Thymus (tissue), 11 donors: ENCODE measurements around the gene SMARCA4. TPM values are rescaled to one million over a fixed set of nuclear protein-coding genes. Genes with fewer than 3 reads are reported as not detected.
"Not testable (repeated sequence)": the region's sequence is repeated elsewhere in the genome, so short reads cannot be mapped to it uniquely, and the experiment has no call there.

Experiments used
- DNase-seq, 9 donors: peaks; one replicate each; pipeline ENCODE4 v3.0.0-alpha.2; 2013; ENCODE audit warnings: low spot score in 9 of 9, low read depth in 6 of 9, missing footprints in 1 of 9
- H3K27ac ChIP-seq, 2 donors: one replicate each; pipeline ENCODE4 v1.5.1; 2013; ENCODE audit warnings: control low read depth in 1 of 2, low read depth in 1 of 2, low read length in 1 of 2, mild to moderate bottlenecking in 1 of 2, moderate library complexity in 1 of 2
- H3K27me3 ChIP-seq, 2 donors: one replicate each; pipeline ENCODE4 v1.5.1; 2013; ENCODE audit warnings: low read length in 1 of 2; ENCODE audit not compliant: control insufficient read depth in 2 of 2, insufficient read depth in 1 of 2
- H3K36me3 ChIP-seq, 2 donors: one replicate each; pipeline ENCODE4 v1.5.1; 2013; ENCODE audit warnings: low read length in 1 of 2, mild to moderate bottlenecking in 1 of 2, moderate library complexity in 1 of 2; ENCODE audit not compliant: control insufficient read depth in 2 of 2, insufficient read depth in 2 of 2
- H3K4me1 ChIP-seq, 2 donors: one replicate each; pipeline ENCODE4 v1.5.1; 2013; ENCODE audit warnings: low read length in 2 of 2; ENCODE audit not compliant: control insufficient read depth in 2 of 2, insufficient read depth in 2 of 2
- H3K4me3 ChIP-seq, 2 donors: one replicate each; pipeline ENCODE4 v1.5.1; 2013; ENCODE audit warnings: low read length in 2 of 2, control low read depth in 1 of 2, mild to moderate bottlenecking in 1 of 2
- H3K9me3 ChIP-seq, 2 donors: one replicate each; pipeline ENCODE4 v1.5.1; 2013; ENCODE audit warnings: low read length in 1 of 2, mild to moderate bottlenecking in 1 of 2; ENCODE audit not compliant: control insufficient read depth in 2 of 2, insufficient read depth in 1 of 2
- WGBS: extraction: QIAGEN DNeasy Blood & Tissue Kit; methylation state at CpG from one replicate; pipeline ENCODE4 v1.1.7; 2013; 5-methylcytosine and 5-hydroxymethylcytosine counted together
- polyA plus RNA-seq: library from polyadenylated mRNA; stranded (reverse); fragments of 200-250 nt; gene quantifications from one replicate; pipeline ENCODE4 v1.2.3, GENCODE V29; 2013
- total RNA-seq: library from RNA; stranded (reverse); fragments of 120-200 nt; gene quantifications from one replicate; pipeline ENCODE4 v1.2.4, GENCODE V29; 2013
- donor health status: healthy.

Gene SMARCA4
- total and polyA plus RNA-seq, 2 donors = 76.6 to 88.0 TPM

DNA sequence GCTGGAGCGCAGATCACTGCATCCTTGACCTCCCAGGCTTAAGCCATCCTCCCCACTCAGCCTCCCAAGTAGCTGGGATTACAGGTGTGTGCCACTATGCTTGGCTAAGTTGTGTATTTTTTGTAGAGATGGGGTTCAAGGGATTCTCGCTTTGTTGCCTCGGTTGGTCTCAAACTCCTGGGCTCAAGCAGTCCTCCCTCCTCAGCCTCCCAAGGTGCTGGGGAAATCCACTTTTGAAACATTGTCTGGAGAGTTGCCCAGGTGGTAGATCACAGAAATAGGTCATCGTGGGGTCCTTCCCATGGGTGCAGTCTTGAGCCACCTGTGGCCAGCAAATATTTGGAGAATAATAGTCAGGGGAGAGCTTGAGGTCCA is 133.7 kb downstream of the SMARCA4 start:
- Histone ChIP-seq H3K27me3 (no peaks in the 10 kb centered on the region), H3K4me3 (no peak overlapping the region), H3K9me3 (peaks cover 0 to 6% of the 10 kb centered on the region in 2 donors), H3K36me3 (peaks cover 5 to 34% of the 10 kb centered on the region in 2 donors), H3K27ac (peak overlapping the region; percentile 64 to 84), H3K4me1 (peaks cover 9 to 51% of the 10 kb centered on the region in 2 donors)
- no peak for DNase-seq
- WGBS = 94% methylated on average over 4 of the region's 4 CpGs

- H3K4me3 ChIP-seq = no peak overlapping the region
- WGBS = 86% methylated on average over 10 of the region's 10 CpGs
- H3K27me3 ChIP-seq = no peaks in the 10 kb centered on the region
- peaks cover 4 to 37% of the 10 kb centered on the region in 2 donors for H3K4me1 ChIP-seq
- peak overlapping the region; percentile 64 to 93 for H3K27ac ChIP-seq
- H3K9me3 ChIP-seq = peaks cover 0 to 6% of the 10 kb centered on the region in 2 donors
- peak in 1 of 9 donors; percentile 34 for DNase-seq
- peaks cover 5 to 49% of the 10 kb centered on the region in 2 donors for H3K36me3 ChIP-seq
Measured at GRCh38 chr19:11096210-11096841, 135.5 kb downstream of the SMARCA4 start.

GRCh38 chr19:11097367-11097766 is 136.5 kb downstream of the SMARCA4 start:
- H3K27me3 ChIP-seq, H3K4me3 ChIP-seq, DNase-seq, H3K27ac ChIP-seq, H3K9me3 ChIP-seq: not testable (repeated sequence)
- 97% methylated on average over 6 of the region's 6 CpGs for WGBS
- Histone ChIP-seq H3K36me3 (peaks cover 5 to 56% of the 10 kb centered on the region in 2 donors), H3K4me1 (peaks cover 0 to 27% of the 10 kb centered on the region in 2 donors)

GRCh38 chr19:11098327-11098726 is 137.5 kb downstream of the SMARCA4 start:
- 96% methylated on average over 2 of the region's 2 CpGs for WGBS
- Histone ChIP-seq H3K27me3 (no peaks in the 10 kb centered on the region), H3K4me1 (peaks cover 0 to 23% of the 10 kb centered on the region in 2 donors), H3K27ac (no peak overlapping the region), H3K9me3 (peaks cover 0 to 6% of the 10 kb centered on the region in 2 donors), H3K36me3 (peaks cover 12 to 66% of the 10 kb centered on the region in 2 donors), H3K4me3 (no peak overlapping the region)
- DNase-seq = no peak

DNA sequence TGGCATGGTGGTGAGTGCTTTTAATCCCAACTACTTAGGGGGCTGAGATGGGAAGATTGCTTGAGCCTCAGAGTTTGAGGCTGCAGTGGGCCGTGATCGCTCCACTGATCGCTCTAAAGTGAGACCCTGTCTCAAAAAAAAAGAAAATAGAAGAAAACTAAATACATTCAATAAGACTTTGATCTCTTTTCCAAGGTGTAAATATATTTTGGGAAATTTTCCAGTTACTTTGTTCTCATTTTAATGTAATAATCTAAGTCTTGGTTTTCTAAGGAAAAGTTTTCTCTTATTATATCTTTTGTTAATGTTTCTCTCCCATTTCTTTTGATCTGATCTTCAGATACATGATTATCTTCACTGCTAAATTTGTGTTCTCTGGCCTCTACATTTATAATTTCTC is 138.0 kb downstream of the SMARCA4 start:
- peaks cover 12 to 68% of the 10 kb centered on the region in 2 donors for H3K36me3 ChIP-seq
- no peak overlapping the region for H3K27ac ChIP-seq

DNA sequence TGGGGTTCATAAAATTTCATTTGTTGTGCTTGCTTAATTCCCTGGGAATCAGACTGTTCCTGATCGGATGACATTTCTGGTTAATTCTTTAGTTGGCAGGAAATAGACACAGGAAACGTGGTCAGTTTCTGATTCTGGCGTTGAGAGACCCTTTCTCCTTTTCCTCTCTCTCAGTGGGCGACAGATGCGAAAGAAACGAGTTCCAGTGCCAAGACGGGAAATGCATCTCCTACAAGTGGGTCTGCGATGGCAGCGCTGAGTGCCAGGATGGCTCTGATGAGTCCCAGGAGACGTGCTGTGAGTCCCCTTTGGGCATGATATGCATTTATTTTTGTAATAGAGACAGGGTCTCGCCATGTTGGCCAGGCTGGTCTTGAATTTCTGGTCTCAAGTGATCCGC is 139.2 kb downstream of the SMARCA4 start:
- no peaks in the 10 kb centered on the region for H3K27me3 ChIP-seq
- no peak overlapping the region for H3K4me3 ChIP-seq
- no peak overlapping the region for H3K27ac ChIP-seq
- peaks cover 15 to 68% of the 10 kb centered on the region in 2 donors for H3K36me3 ChIP-seq
- no peak for DNase-seq
- H3K4me1 ChIP-seq = peaks cover 0 to 15% of the 10 kb centered on the region in 2 donors
- WGBS = 83% methylated on average over 12 of the region's 12 CpGs
- peaks cover 0 to 6% of the 10 kb centered on the region in 2 donors for H3K9me3 ChIP-seq

More for the DNA sequence above, 138.0 kb downstream of the SMARCA4 start:
- H3K4me1 ChIP-seq = peaks cover 0 to 23% of the 10 kb centered on the region in 2 donors
- H3K4me3 ChIP-seq = no peak overlapping the region
- H3K27me3 ChIP-seq = no peaks in the 10 kb centered on the region
- peaks cover 0 to 6% of the 10 kb centered on the region in 2 donors for H3K9me3 ChIP-seq
- no peak for DNase-seq
- WGBS = 82% methylated on average over 3 of the region's 3 CpGs

DNA sequence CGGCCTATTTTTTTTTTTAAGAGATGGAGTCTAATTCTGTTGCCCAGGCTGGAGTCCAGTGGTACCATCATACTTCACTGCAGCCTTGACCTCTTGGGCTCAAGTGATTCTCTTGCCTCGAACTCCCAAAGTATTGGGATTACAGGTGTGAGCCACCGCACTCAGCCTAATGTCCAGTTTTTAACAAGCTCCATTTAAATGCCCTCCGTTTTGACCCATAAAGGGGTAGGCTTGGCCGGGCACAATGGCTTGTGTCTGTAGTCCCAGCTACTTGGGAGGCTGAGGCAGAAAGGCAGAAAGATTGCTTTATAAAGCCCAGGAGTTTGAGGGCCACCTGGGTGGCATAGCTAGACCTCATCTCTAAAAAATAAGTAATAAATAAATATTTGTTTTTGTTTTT is 140.2 kb downstream of the SMARCA4 start:
- Histone ChIP-seq H3K4me1 (peaks cover 0 to 6% of the 10 kb centered on the region in 2 donors), H3K27ac (no peak overlapping the region), H3K4me3 (no peak overlapping the region), H3K9me3 (peaks cover 0 to 6% of the 10 kb centered on the region in 2 donors), H3K36me3 (peaks cover 24 to 71% of the 10 kb centered on the region in 2 donors), H3K27me3 (no peaks in the 10 kb centered on the region)
- 97% methylated on average over 5 of the region's 5 CpGs for WGBS
- no peak for DNase-seq

DNA sequence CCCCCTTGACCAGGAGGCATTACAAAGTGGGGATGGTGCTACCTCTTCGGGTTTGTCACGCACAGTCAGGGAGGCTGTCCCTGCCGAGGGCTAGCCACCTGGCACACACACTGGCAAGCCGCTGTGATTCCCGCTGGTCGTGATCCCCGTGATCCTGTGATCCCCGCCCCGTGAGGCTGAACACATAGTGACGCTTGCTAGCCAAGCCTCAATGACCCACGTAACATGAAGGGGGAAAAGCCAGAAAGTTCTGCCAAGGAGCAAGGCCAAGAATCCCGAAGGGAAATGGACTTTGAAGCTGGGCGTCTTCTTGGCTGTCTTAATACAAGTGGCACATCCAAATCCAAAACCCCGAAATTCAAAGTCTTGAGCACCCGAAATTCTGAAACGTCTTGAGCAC is 142.1 kb downstream of the SMARCA4 start:
- H3K4me3 ChIP-seq = no peak overlapping the region
- H3K4me1 ChIP-seq = no peaks in the 10 kb centered on the region
- H3K27me3 ChIP-seq = no peaks in the 10 kb centered on the region
- no peak for DNase-seq
- WGBS = 98% methylated on average over 16 of the region's 16 CpGs
- no peak overlapping the region for H3K27ac ChIP-seq
- peaks cover 34 to 74% of the 10 kb centered on the region in 2 donors for H3K36me3 ChIP-seq
- peaks cover 0 to 6% of the 10 kb centered on the region in 2 donors for H3K9me3 ChIP-seq

DNA sequence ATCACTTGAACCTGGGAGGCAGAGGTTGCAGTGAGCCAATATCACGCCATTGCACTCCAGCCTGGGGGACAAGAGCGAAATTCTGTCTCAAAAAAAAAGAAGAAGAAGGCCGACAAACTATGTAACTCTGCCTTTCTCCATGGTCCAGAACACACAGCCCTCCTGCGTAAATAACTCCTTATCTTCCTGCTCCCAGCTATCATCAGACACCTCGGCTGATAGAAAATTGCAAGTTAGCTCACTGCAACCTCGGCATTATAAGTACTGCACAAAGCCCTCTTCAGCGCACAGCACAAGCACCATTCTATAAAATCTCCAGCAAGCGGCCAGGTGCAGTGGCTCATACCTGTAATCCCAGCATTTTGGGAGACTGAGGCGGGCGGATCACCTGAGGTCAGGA is 142.8 kb downstream of the SMARCA4 start:
- peaks cover 37 to 81% of the 10 kb centered on the region in 2 donors for H3K36me3 ChIP-seq
- not testable (repeated sequence) for DNase-seq, H3K27ac ChIP-seq, H3K4me1 ChIP-seq, H3K27me3 ChIP-seq, H3K9me3 ChIP-seq, H3K4me3 ChIP-seq
- 98% methylated on average over 10 of the region's 10 CpGs for whole genome bisulfite sequencing
